ENCODE measurements around the gene RSPH6A. TPM values are rescaled to one million over a fixed set of nuclear protein-coding genes. Genes with fewer than 3 reads are reported as not detected.

RSPH6A gene
- total RNA-seq, 1 experiment from 2014 or later, result 0.55 TPM

- Histone ChIP-seq H2BK15ac (ENCODE audit: low read depth, low read length) (no peak overlapping the region), H3K23ac (ENCODE audit: insufficient read length, low read depth, low read length) (no peak overlapping the region), H3K4me1 (ENCODE audit: insufficient read depth, low read length) (no peaks in the 10 kb centered on the region), H2AFZ (ENCODE audit: low read length) (no peak overlapping the region), H4K8ac (replicated peaks; ENCODE audit: insufficient read length, low read depth, low read length) (no peak overlapping the region), H4K5ac (ENCODE audit: insufficient read length, low read depth, low read length) (no peak overlapping the region), H3K27ac (ENCODE audit: insufficient read length, low read depth, low read length) (no peak overlapping the region), H3K9me3 (ENCODE audit: control insufficient read depth, low read depth, low read length) (no peaks in the 10 kb centered on the region), H4K91ac (ENCODE audit: insufficient read length, low read depth, low read length) (no peak overlapping the region), H3K14ac (ENCODE audit: insufficient read depth, low read length) (no peak overlapping the region), H3K79me2 (ENCODE audit: insufficient read depth, low read length) (no peaks in the 10 kb centered on the region), H2BK12ac (ENCODE audit: insufficient read length, low read depth, low read length) (no peak overlapping the region), H3K9ac (ENCODE audit: extremely low read depth, insufficient read length, low read length) (no peak overlapping the region), H3K56ac (ENCODE audit: insufficient read length, low read depth, low read length) (no peak overlapping the region), H3T11ph (ENCODE audit: low read length) (no peak overlapping the region), H3K27me3 (ENCODE audit: insufficient read depth, low read length) (no peaks in the 10 kb centered on the region), H3K4ac (ENCODE audit: low read depth, low read length) (no peak overlapping the region), H3K79me1 (ENCODE audit: insufficient read depth, low read depth, low read length, poor library complexity, severe bottlenecking) (no peaks in the 10 kb centered on the region), H3K18ac (ENCODE audit: insufficient read length, low read depth, low read length) (no peak overlapping the region), H3K23me2 (ENCODE audit: insufficient read length, low read depth, low read length, poor library complexity, severe bottlenecking) (no peaks in the 10 kb centered on the region), H3K4me2 (ENCODE audit: insufficient read depth, insufficient read length, low read length) (no peak overlapping the region), H2BK20ac (ENCODE audit: low read depth, low read length, poor library complexity, severe bottlenecking) (no peak overlapping the region), H2BK120ac (ENCODE audit: low read depth, low read length, poor library complexity, severe bottlenecking) (no peak overlapping the region), H2BK5ac (ENCODE audit: insufficient read length, low read length) (no peak overlapping the region), H4K20me1 (ENCODE audit: control insufficient read depth, insufficient read depth, insufficient read length) (no peaks in the 10 kb centered on the region), H2AK5ac (ENCODE audit: insufficient read length, low read length) (no peak overlapping the region)
- no peaks in the 10 kb centered on the region for H3K27me3 Mint-ChIP-seq (ENCODE audit: low read depth)
- no CpG with 5 or more reads among the region's 16 CpGs for WGBS (ENCODE audit: extremely low coverage, insufficient read length, low lambda C conversion rate)
- H3K27ac Mint-ChIP-seq, result no peak overlapping the region; a peak in 1 of 7 replicates
- H3K9me3 Mint-ChIP-seq, result no peaks in the 10 kb centered on the region
- H3K4me3 Mint-ChIP-seq, result no peak overlapping the region
- no peaks in the 10 kb centered on the region for H3K4me1 Mint-ChIP-seq
- TF ChIP-seq CTCF (conservative IDR thresholded peaks at IDR 0.05), result no peak
- H3K36me3 Mint-ChIP-seq (ENCODE audit: insufficient read depth in 1 of 3, low read depth in 3 of 3), result peaks cover 60 to 99% (median 92%) of the 10 kb centered on the region in 3 experiments
- no peak for DNase-seq
These were observed 13.8 kb upstream of the RSPH6A start for GRCh38 chr19:45828945-45829344.

Measured in H9 (cell line).